WTC11 (cell line): Measurements from ENCODE around the gene LAMP1. TPM values are rescaled to one million over a fixed set of nuclear protein-coding genes. Genes with fewer than 3 reads are reported as not detected.

ENCODE experiments used
- ATAC-seq: fragments of 200-7000 bp; cut with Tn5 transposase; 2 replicates; pipeline ENCODE4 v1.10.0; 2021; ENCODE audit warnings: mild to moderate bottlenecking, moderate library complexity
- CTCF ChIA-PET: fragments of 300-600 bp; sonication (Branson Sonifier 250); formaldehyde crosslinking; loops from one replicate; lab custom pipeline; 2021; ENCODE audit warnings: antibody characterized with exemption; lab: Charles Lee
- POLR2A ChIA-PET: fragments of 350-600 bp; sonication (Branson Sonifier 250); formaldehyde crosslinking; loops from one replicate; lab custom pipeline; 2021; ENCODE audit warnings: antibody characterized with exemption; lab: Charles Lee
- DNase-seq: peaks from one replicate; pipeline ENCODE4 v3.0.0; 2021; ENCODE audit warnings: low spot score
- H3K27ac Mint-ChIP-seq: 2 replicates; pipeline ENCODE4 v1.8.0; 2021; ENCODE audit warnings: mixed read lengths
- H3K27me3 Mint-ChIP-seq: 2 replicates; pipeline ENCODE4 v1.8.0; 2021; ENCODE audit warnings: low read depth, mild to moderate bottlenecking, moderate library complexity, mixed read lengths
- H3K36me3 Mint-ChIP-seq: 2 replicates; pipeline ENCODE4 v1.8.0; 2021; ENCODE audit warnings: mixed read lengths
- H3K4me1 Mint-ChIP-seq: 2 replicates; pipeline ENCODE4 v1.8.0; 2022; ENCODE audit warnings: mixed read lengths
- H3K4me3 Mint-ChIP-seq: 2 replicates; pipeline ENCODE4 v1.8.0; 2021; ENCODE audit warnings: mild to moderate bottlenecking, moderate library complexity, mixed read lengths
- H3K9me3 Mint-ChIP-seq: 2 replicates; pipeline ENCODE4 v1.8.0; 2021; ENCODE audit warnings: mixed read lengths
- CBFB ChIP-seq: sonication (generic); formaldehyde crosslinking; IDR thresholded peaks from 2 replicates; pipeline ENCODE4 v1.8.1; 2022; ENCODE audit warnings: mild to moderate bottlenecking, low read depth, missing genetic modification reagents
- CREM ChIP-seq: sonication (generic); formaldehyde crosslinking; IDR thresholded peaks from 2 replicates; pipeline ENCODE4 v1.8.1; 2022; ENCODE audit warnings: mild to moderate bottlenecking, missing genetic modification reagents, moderate library complexity
- FOXP1 ChIP-seq: sonication (generic); formaldehyde crosslinking; IDR thresholded peaks from 2 replicates; pipeline ENCODE4 v1.8.0; 2022; ENCODE audit warnings: missing genetic modification reagents, mild to moderate bottlenecking, moderate library complexity, borderline replicate concordance
- IRF2 ChIP-seq: sonication (generic); formaldehyde crosslinking; IDR thresholded peaks from 2 replicates; pipeline ENCODE4 v1.8.0; 2022; ENCODE audit warnings: low read depth, missing genetic modification reagents, borderline replicate concordance
- MAX ChIP-seq: sonication (generic); formaldehyde crosslinking; IDR thresholded peaks from 2 replicates; pipeline ENCODE4 v1.8.0; 2022; ENCODE audit warnings: mild to moderate bottlenecking, missing genetic modification reagents
- MLX ChIP-seq: sonication (generic); formaldehyde crosslinking; IDR thresholded peaks from 2 replicates; pipeline ENCODE4 v1.8.1; 2023; ENCODE audit warnings: mild to moderate bottlenecking, missing genetic modification reagents, moderate library complexity
- PRDM15 ChIP-seq: sonication (generic); formaldehyde crosslinking; IDR thresholded peaks from 2 replicates; pipeline ENCODE4 v1.8.0; 2022; ENCODE audit warnings: missing genetic modification reagents
- RELA ChIP-seq: sonication (generic); formaldehyde crosslinking; IDR thresholded peaks from 2 replicates; pipeline ENCODE4 v1.8.1; 2022; ENCODE audit warnings: missing genetic modification reagents, mild to moderate bottlenecking, borderline replicate concordance
- TEAD1 ChIP-seq: sonication (generic); formaldehyde crosslinking; IDR thresholded peaks from 2 replicates; pipeline ENCODE4 v1.8.0; 2022; ENCODE audit warnings: mild to moderate bottlenecking, missing genetic modification reagents
- USF1 ChIP-seq: sonication (generic); formaldehyde crosslinking; IDR thresholded peaks from 2 replicates; pipeline ENCODE4 v1.8.0; 2022; ENCODE audit warnings: mild to moderate bottlenecking, missing genetic modification reagents
- ZNF232 ChIP-seq: sonication (generic); formaldehyde crosslinking; IDR thresholded peaks from 2 replicates; pipeline ENCODE4 v1.8.0; 2022; ENCODE audit warnings: mild to moderate bottlenecking, missing genetic modification reagents
- ZNF396 ChIP-seq: fragments of 250-450 bp; sonication (Bioruptor Pico); IDR thresholded peaks from 2 replicates; pipeline ENCODE4 v1.8.0; 2021; ENCODE audit warnings: mild to moderate bottlenecking, moderate library complexity, borderline replicate concordance
- ZNF671 ChIP-seq: fragments of 250-450 bp; sonication (Bioruptor Pico); IDR thresholded peaks from 2 replicates; pipeline ENCODE4 v1.8.0; 2021; ENCODE audit warnings: mild to moderate bottlenecking
- ZSCAN18 ChIP-seq: fragments of 250-450 bp; sonication (Bioruptor Pico); IDR thresholded peaks from 2 replicates; pipeline ENCODE4 v2.1.2; 2022; ENCODE audit warnings: mild to moderate bottlenecking, moderate library complexity
- total RNA-seq: library from RNA; stranded (reverse); gene quantifications from 3 replicates; pipeline ENCODE4 v1.2.3, GENCODE V29; 2021
- TF ChIP-seq, protein P1 (sequence below): sonication (generic); formaldehyde crosslinking; IDR thresholded peaks from 2 replicates; pipeline ENCODE4 v1.8.0; 2023; ENCODE audit warnings: mild to moderate bottlenecking, missing genetic modification reagents

Gene LAMP1
- total RNA-seq, 1 experiment from 2014 or later, result 150 TPM

DNA sequence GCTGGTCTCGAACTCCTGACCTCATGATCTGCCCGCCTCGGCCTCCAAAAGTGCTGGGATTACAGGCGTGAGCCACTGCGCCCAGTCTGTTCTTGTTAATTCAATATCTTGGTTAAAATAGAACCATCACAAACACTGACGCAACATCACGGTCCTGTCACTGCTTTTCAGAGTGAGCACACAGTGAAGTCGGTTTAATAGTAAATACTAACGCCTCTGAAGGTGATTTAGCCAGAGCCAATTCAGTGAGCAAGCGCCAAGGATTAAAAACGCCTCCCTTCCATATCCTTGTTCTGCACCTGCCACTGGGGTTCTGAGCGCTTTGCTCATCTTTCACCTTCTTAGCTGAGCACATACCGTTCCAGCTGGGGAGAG lies 30.3 kb downstream of the LAMP1 start:
- H3K4me1 Mint-ChIP-seq, result peaks cover 4% of the 10 kb centered on the region; the same call in 1 of the 2 replicates
- H3K27ac Mint-ChIP-seq, result no peak overlapping the region
- ATAC-seq, result no peak
- H3K4me3 Mint-ChIP-seq, result no peak overlapping the region
- ChIA-PET CTCF (interaction anchor here (0.6 to 2.4 kb wide), 2 partner anchors 54 to 64 kb away, joined by 4 to 8 read pairs; no protein-coding TSS in a partner anchor), POLR2A (no interaction called here)
- no peaks in the 10 kb centered on the region for H3K27me3 Mint-ChIP-seq
- peaks cover 33% of the 10 kb centered on the region for H3K36me3 Mint-ChIP-seq
- DNase-seq, result no peak
- TF ChIP-seq ZNF396 (no peak), ZNF671 (CRISPR knock-in tag) (0 out of 2 replicates have a peak, but pooled peaks have one; percentile 30)
- no peaks in the 10 kb centered on the region for H3K9me3 Mint-ChIP-seq

DNA sequence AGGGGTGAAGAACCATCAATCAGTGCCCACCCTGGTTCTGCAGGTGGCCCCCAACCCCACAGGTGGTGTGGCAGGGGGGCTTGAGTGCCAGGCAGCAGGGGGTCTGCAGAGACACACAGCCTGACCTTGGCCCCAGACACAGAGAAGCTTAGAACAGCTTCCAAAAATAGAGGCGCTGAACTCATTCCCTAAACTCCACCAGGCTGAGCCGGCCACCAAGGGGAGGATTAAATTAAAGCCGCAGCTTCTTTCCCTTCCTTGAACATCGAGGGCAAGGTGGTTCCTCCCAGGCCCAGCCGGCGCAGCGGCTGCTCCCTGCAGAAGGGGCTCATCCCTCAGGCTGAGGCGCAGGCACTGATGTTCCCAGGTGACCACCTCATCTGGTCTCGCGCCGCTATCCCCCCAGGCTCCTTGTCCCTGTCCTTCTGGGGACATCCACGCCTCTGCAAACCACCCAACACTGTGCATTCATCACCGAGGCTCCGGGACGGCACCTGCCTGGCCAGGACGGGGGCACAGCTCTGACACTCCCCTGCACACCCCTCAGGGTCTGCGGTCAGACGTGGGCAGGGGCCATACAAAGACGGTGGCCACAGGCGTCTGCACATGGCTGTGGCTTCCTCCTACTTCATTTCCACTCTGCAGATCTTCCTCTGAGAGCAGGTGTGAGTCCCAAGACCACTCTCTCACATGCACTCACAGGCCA lies 30.9 kb downstream of the LAMP1 start:
- Mint-ChIP-seq H3K27ac (peak overlapping the region; percentile 79; the same call in 1 of the 2 replicates), H3K4me3 (no peak overlapping the region), H3K36me3 (peaks cover 30% of the 10 kb centered on the region), H3K4me1 (peaks cover 6% of the 10 kb centered on the region; the same call in 1 of the 2 replicates), H3K27me3 (no peaks in the 10 kb centered on the region), H3K9me3 (no peaks in the 10 kb centered on the region)
- ChIA-PET POLR2A (no interaction called here), CTCF (interaction anchor here (0.6 to 2.4 kb wide), 2 partner anchors 53 to 63 kb away, joined by 4 to 8 read pairs; no protein-coding TSS in a partner anchor)
- DNase-seq, result no peak
- ATAC-seq, result no peak
- TF ChIP-seq FOXP1 (CRISPR knock-in tag), result 0 out of 2 replicates have a peak, but pooled peaks have one; percentile 19
- no peak for TF ChIP-seq USF1
- no peak for TF ChIP-seq CREM (CRISPR knock-in tag)

DNA sequence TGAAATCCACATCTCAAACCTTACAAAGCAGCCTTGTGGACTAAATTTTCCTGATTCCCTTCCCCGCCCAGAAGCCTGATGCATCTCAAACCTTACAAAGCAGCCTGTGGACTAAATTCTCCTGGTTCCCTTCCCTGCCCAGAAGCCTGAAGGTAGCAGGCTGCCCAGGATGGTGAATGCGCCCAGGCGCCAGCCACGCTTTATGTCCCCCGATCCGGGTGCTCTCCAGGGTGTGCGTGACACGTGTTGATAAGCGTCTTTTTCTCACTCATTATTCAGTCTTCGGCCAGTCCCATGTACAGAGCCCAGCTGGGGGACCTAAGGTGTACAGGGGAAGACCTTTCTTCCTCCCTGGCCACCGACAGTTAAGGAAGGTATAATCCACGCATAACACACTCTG lies 31.8 kb downstream of the LAMP1 start:
- peaks cover 6% of the 10 kb centered on the region; the same call in 1 of the 2 replicates for H3K4me1 Mint-ChIP-seq
- DNase-seq, result no peak
- H3K27me3 Mint-ChIP-seq, result no peaks in the 10 kb centered on the region
- POLR2A ChIA-PET, result no interaction called here
- H3K36me3 Mint-ChIP-seq, result peaks cover 20% of the 10 kb centered on the region
- H3K9me3 Mint-ChIP-seq, result no peaks in the 10 kb centered on the region
- H3K4me3 Mint-ChIP-seq, result no peak overlapping the region
- TF ChIP-seq CREM (CRISPR knock-in tag) (no peak), ZNF232 (CRISPR knock-in tag) (no peak), MAX (CRISPR knock-in tag) (no peak), ZSCAN18 (no peak), MLX (CRISPR knock-in tag) (no peak)
- TF ChIP-seq, protein P1, sequence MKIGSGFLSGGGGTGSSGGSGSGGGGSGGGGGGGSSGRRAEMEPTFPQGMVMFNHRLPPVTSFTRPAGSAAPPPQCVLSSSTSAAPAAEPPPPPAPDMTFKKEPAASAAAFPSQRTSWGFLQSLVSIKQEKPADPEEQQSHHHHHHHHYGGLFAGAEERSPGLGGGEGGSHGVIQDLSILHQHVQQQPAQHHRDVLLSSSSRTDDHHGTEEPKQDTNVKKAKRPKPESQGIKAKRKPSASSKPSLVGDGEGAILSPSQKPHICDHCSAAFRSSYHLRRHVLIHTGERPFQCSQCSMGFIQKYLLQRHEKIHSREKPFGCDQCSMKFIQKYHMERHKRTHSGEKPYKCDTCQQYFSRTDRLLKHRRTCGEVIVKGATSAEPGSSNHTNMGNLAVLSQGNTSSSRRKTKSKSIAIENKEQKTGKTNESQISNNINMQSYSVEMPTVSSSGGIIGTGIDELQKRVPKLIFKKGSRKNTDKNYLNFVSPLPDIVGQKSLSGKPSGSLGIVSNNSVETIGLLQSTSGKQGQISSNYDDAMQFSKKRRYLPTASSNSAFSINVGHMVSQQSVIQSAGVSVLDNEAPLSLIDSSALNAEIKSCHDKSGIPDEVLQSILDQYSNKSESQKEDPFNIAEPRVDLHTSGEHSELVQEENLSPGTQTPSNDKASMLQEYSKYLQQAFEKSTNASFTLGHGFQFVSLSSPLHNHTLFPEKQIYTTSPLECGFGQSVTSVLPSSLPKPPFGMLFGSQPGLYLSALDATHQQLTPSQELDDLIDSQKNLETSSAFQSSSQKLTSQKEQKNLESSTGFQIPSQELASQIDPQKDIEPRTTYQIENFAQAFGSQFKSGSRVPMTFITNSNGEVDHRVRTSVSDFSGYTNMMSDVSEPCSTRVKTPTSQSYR, result no peak
- TF ChIP-seq, all 79 proteins: peak for 0
- CTCF ChIA-PET, result interaction anchor here (1.1 to 2.4 kb wide), 3 partner anchors 44 to 66 kb away, joined by 3 to 8 read pairs (median 5); no protein-coding TSS in a partner anchor
- peak overlapping the region; percentile 60 for H3K27ac Mint-ChIP-seq
- ATAC-seq, result no peak

GRCh38 chr13:113329656-113330312 lies 32.7 kb downstream of the LAMP1 start:
- H3K4me1 Mint-ChIP-seq, result peaks cover 6% of the 10 kb centered on the region; the same call in 1 of the 2 replicates
- POLR2A ChIA-PET, result no interaction called here
- TF ChIP-seq IRF2 (CRISPR knock-in tag), result no peak
- TF ChIP-seq RELA (CRISPR knock-in tag), result no peak
- TF ChIP-seq TEAD1 (CRISPR knock-in tag), result no peak
- no peak for TF ChIP-seq CBFB
- no peak for TF ChIP-seq PRDM15

More at GRCh38 chr13:113329656-113330312, 32.7 kb downstream of the LAMP1 start:
- no peak for ATAC-seq
- CTCF ChIA-PET, result interaction anchor here (1.1 to 2.4 kb wide), 3 partner anchors 43 to 65 kb away, joined by 3 to 8 read pairs (median 5); no protein-coding TSS in a partner anchor
- H3K27ac Mint-ChIP-seq, result no peak overlapping the region
- no peak for DNase-seq
- H3K9me3 Mint-ChIP-seq, result no peaks in the 10 kb centered on the region
- no peak overlapping the region for H3K4me3 Mint-ChIP-seq
- H3K36me3 Mint-ChIP-seq, result peaks cover 16% of the 10 kb centered on the region
- no peaks in the 10 kb centered on the region for H3K27me3 Mint-ChIP-seq
